ENCODE results near the gene SLC23A3.

Gene SLC23A3

GRCh38 chr2:219169930-219170654 lies at the start of gene SLC23A3:
Gene SLC23A3 (minus strand): TSS chr2:219170029. CDS start chr2:219169984, 45 bp downstream.
- TF ChIP-seq ZFX (IDR thresholded peaks at IDR 0.05), result no peak
- no peak for TF ChIP-seq CTCF (conservative IDR thresholded peaks at IDR 0.05)
- no peak within 1 kb of the TSS for H3K27ac ChIP-seq

GRCh38 chr2:219218732-219219701 lies 49.2 kb upstream of the SLC23A3 start, which contains the start of gene ABCB6:
Gene ABCB6 (minus strand): TSS chr2:219218958. CDS start chr2:219218673, 285 bp downstream.
- TF ChIP-seq ZFX (IDR thresholded peaks at IDR 0.05) (peak; percentile 59; the same call in 1 of the 2 replicates), CTCF (conservative IDR thresholded peaks at IDR 0.05) (no peak)
- H3K27ac ChIP-seq, result peak within 1 kb of the TSS; percentile 94

GRCh38 chr2:219218217-219218731 lies 48.4 kb upstream of the SLC23A3 start:
- H3K27ac ChIP-seq, result peak overlapping the region; percentile 94
- TF ChIP-seq CTCF (conservative IDR thresholded peaks at IDR 0.05) (no peak), ZFX (IDR thresholded peaks at IDR 0.05) (peak; percentile 88; the same call in 1 of the 2 replicates)

GRCh38 chr2:219216535-219216915 lies 46.7 kb upstream of the SLC23A3 start:
- TF ChIP-seq CTCF (conservative IDR thresholded peaks at IDR 0.05), result no peak
- no peak for TF ChIP-seq ZFX (IDR thresholded peaks at IDR 0.05)
- H3K27ac ChIP-seq, result peak overlapping the region; percentile 94

GRCh38 chr2:219215871-219216534 lies 46.2 kb upstream of the SLC23A3 start:
- TF ChIP-seq CTCF (conservative IDR thresholded peaks at IDR 0.05), result no peak
- no peak for TF ChIP-seq ZFX (IDR thresholded peaks at IDR 0.05)

GRCh38 chr2:219214786-219215185 lies 45.0 kb upstream of the SLC23A3 start:
- H3K27ac ChIP-seq, result no peak overlapping the region
- TF ChIP-seq CTCF (conservative IDR thresholded peaks at IDR 0.05), result no peak
- no peak for TF ChIP-seq ZFX (IDR thresholded peaks at IDR 0.05)

More at GRCh38 chr2:219215871-219216534, 46.2 kb upstream of the SLC23A3 start:
- peak overlapping the region; percentile 94 for H3K27ac ChIP-seq

Measured in C4-2B (cell line).